ENCODE data around the gene P4HB.

The P4HB gene

GRCh38 chr17:81814748-81815645 lies 45.3 kb downstream of the P4HB start:
- Histone ChIP-seq H3K4me3 (no peak overlapping the region), H3K27ac (no peak overlapping the region)
- DNase-seq (ENCODE audit: low spot score): no peak
- TF ChIP-seq CTCF (IDR thresholded peaks at IDR 0.05): no peak

DNA sequence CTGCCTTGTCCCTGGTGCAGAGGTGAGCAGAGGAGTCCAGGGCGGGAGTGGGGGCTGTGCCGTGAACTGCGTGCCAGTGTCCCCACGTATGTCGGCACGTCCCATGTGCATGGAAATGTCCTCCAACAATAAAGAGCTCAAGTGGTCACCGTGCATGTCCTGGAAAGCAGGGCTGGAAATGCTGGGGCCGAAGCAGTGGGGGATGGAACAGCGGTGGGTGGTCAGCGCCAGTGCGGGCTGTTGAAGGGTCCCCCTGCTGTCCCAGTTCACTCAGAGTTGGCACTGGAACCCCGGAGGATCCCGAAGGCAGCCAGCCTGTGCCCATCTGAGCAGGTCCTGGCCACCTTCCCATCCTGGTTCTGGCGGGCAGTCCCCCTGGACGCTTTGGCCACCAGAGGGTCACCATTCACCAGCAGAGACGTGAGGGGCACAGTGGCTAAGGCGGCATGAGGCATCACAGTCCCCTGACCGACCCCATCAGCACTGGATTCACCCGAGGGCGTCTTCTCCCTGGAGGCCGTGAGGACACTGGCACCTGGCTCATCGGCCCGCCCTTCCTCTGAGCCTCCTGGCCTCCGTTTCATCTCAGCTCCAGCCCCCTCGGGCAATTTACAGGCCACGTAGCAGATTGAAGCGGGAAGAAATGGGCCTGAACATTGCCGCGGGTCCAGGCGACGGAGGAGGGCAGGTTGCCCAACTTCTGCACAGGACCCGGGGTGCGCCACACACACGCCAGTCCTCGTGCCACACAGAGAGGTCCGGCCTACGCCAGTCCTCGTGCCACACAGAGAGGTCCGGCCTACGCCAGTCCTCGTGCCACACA lies 46.3 kb downstream of the P4HB start:
- no peak for TF ChIP-seq CTCF (IDR thresholded peaks at IDR 0.05)
- Histone ChIP-seq H3K4me3 (no peak overlapping the region), H3K27ac (no peak overlapping the region)
- DNase-seq (ENCODE audit: low spot score): no peak

DNA sequence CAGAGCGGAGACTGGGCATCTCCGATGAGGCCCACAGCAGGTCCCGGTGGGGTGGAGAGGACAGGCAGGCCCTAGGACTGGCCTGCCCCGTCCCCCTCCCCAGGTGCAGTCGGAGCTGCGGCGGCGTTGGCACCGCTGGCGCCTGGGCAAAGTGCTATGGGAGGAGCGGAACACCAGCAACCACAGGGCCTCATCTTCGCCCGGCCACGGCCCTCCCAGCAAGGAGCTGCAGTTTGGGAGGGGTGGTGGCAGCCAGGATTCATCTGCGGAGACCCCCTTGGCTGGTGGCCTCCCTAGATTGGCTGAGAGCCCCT lies 47.0 kb downstream of the P4HB start:
- no peak for DNase-seq (ENCODE audit: low spot score)
- H3K27ac ChIP-seq: no peak overlapping the region
- no peak for TF ChIP-seq CTCF (IDR thresholded peaks at IDR 0.05)

DNA sequence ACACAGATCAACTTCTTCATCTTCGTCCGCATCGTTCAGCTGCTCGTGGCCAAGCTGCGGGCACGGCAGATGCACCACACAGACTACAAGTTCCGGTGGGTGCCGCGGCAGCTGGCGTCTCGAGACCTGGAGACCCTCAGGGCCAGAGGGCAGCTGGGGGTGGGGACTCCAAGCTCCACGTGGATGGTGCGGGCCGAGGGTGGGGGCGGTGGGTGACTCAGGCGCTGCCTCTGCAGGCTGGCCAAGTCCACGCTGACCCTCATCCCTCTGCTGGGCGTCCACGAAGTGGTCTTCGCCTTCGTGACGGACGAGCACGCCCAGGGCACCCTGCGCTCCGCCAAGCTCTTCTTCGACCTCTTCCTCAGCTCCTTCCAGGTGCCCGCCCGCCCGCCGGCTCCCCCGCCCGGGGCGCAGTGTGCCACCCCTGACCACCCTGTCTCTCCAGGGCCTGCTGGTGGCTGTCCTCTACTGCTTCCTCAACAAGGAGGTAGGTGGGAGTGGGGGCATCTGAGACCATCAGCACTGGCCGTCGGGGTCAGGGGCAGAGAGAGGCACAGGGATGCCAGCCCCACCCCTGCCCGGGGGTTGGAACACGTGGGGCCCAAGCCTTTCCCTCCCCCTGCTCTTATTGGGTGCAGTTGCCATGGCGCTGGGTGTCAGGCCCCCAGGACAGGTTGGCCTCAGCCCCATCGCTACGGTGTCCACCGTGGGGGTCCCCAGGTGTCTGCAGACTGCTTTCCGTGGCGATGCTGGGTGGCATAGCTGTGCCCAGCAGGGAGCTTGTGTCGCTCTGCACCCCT lies 47.6 kb downstream of the P4HB start:
- Histone ChIP-seq H3K27ac (no peak overlapping the region), H3K4me3 (no peak overlapping the region)
- no peak for TF ChIP-seq CTCF (IDR thresholded peaks at IDR 0.05)
- DNase-seq (ENCODE audit: low spot score): no peak

More for the DNA sequence above, 47.0 kb downstream of the P4HB start:
- H3K4me3 ChIP-seq: no peak overlapping the region

GRCh38 chr17:81811705-81812570 lies 48.4 kb downstream of the P4HB start:
- DNase-seq (ENCODE audit: low spot score): no peak
- no peak overlapping the region for H3K4me3 ChIP-seq
- TF ChIP-seq CTCF (IDR thresholded peaks at IDR 0.05): no peak
- H3K27ac ChIP-seq: no peak overlapping the region
